Measurements from ENCODE around the gene ELAC2. TPM values are rescaled to one million over a fixed set of nuclear protein-coding genes. Genes with fewer than 3 reads are reported as not detected.

The ELAC2 gene
- total RNA-seq, 1 donor from 2014 or later: 85.8 TPM

- DNase-seq (ENCODE audit: low read depth) (peak; percentile 34), FAIRE-seq (no peak)
- Histone ChIP-seq H3K36me3 (ENCODE audit: control insufficient read depth, insufficient read depth, low read length) (no peaks in the 10 kb centered on the region), H3K27me3 (ENCODE audit: control insufficient read depth, insufficient read depth, low read length) (no peaks in the 10 kb centered on the region), H3K4me3 (ENCODE audit: low read depth, low read length) (no peak overlapping the region)
- TF ChIP-seq, protein P1, sequence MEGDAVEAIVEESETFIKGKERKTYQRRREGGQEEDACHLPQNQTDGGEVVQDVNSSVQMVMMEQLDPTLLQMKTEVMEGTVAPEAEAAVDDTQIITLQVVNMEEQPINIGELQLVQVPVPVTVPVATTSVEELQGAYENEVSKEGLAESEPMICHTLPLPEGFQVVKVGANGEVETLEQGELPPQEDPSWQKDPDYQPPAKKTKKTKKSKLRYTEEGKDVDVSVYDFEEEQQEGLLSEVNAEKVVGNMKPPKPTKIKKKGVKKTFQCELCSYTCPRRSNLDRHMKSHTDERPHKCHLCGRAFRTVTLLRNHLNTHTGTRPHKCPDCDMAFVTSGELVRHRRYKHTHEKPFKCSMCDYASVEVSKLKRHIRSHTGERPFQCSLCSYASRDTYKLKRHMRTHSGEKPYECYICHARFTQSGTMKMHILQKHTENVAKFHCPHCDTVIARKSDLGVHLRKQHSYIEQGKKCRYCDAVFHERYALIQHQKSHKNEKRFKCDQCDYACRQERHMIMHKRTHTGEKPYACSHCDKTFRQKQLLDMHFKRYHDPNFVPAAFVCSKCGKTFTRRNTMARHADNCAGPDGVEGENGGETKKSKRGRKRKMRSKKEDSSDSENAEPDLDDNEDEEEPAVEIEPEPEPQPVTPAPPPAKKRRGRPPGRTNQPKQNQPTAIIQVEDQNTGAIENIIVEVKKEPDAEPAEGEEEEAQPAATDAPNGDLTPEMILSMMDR (IDR thresholded peaks at IDR 0.05; ENCODE audit: insufficient read depth, low read length, severe bottlenecking): no peak
These were observed 58.4 kb downstream of the ELAC2 start for GRCh38 chr17:12959441-12959840.

GRCh38 chr17:12958786-12959185 is 59.0 kb downstream of the ELAC2 start:
- FAIRE-seq (no peak), DNase-seq (ENCODE audit: low read depth) (no peak)
- no peak overlapping the region for H3K4me3 ChIP-seq (ENCODE audit: low read depth, low read length)
- H3K27me3 ChIP-seq (ENCODE audit: control insufficient read depth, insufficient read depth, low read length): no peaks in the 10 kb centered on the region
- TF ChIP-seq, protein P1 (IDR thresholded peaks at IDR 0.05; ENCODE audit: insufficient read depth, low read length, severe bottlenecking): no peak
- no peaks in the 10 kb centered on the region for H3K36me3 ChIP-seq (ENCODE audit: control insufficient read depth, insufficient read depth, low read length)

- Histone ChIP-seq H3K4me3 (ENCODE audit: low read depth, low read length) (no peak overlapping the region), H3K36me3 (ENCODE audit: control insufficient read depth, insufficient read depth, low read length) (no peaks in the 10 kb centered on the region), H3K27me3 (ENCODE audit: control insufficient read depth, insufficient read depth, low read length) (no peaks in the 10 kb centered on the region)
- DNase-seq (ENCODE audit: low read depth) (no peak), FAIRE-seq (peak; percentile 32)
- TF ChIP-seq, protein P1 (IDR thresholded peaks at IDR 0.05; ENCODE audit: insufficient read depth, low read length, severe bottlenecking): no peak
These were observed 62.3 kb downstream of the ELAC2 start for GRCh38 chr17:12955521-12955920.

DNA sequence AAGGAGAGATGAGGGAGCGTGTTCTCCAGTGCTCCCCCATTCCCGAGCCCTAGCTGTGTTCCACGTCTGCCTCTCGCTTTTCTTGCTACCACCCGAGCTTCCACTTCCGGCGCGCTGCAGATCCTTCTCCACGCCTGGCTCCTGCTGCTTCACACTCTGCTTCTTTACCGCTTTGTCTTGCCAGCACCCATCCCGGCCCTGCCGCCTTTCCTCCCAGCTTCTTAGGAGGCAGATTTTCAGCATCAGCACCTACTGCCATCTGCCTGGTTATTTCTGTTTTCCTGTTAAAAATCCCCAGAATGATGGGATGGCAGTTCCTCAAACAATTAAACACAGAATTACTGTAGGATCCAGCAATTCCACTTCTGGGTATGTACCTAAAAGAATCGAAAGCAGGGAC is 64.7 kb downstream of the ELAC2 start:
- no peak overlapping the region for H3K4me3 ChIP-seq (ENCODE audit: low read depth, low read length)
- no peaks in the 10 kb centered on the region for H3K36me3 ChIP-seq (ENCODE audit: control insufficient read depth, insufficient read depth, low read length)
- TF ChIP-seq, protein P1 (IDR thresholded peaks at IDR 0.05; ENCODE audit: insufficient read depth, low read length, severe bottlenecking): no peak
- DNase-seq (ENCODE audit: low read depth) (no peak), FAIRE-seq (no peak)
- no peaks in the 10 kb centered on the region for H3K27me3 ChIP-seq (ENCODE audit: control insufficient read depth, insufficient read depth, low read length)

DNA sequence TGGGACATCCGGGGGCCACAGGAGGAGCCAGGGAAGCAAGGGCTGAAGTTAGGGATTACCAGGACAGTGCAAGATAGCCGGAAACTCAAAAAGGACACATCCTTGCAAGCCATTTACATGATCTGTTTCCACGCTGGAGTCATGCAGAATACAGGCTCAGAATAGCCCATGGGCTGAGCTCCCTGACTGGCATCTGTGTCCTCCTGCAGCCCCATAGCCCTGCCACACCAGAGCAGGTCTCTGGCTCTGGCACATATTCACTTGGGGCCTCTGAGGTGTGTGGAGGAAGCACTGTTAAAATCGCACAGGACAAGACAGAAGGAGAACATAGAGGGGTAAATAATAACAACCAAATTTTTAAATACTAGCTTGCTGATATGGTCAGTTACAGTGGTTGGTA is 65.8 kb downstream of the ELAC2 start:
- H3K4me3 ChIP-seq (ENCODE audit: low read depth, low read length): no peak overlapping the region
- no peak for DNase-seq (ENCODE audit: low read depth)
- TF ChIP-seq, protein P1 (IDR thresholded peaks at IDR 0.05; ENCODE audit: insufficient read depth, low read length, severe bottlenecking): no peak
- no peaks in the 10 kb centered on the region for H3K36me3 ChIP-seq (ENCODE audit: control insufficient read depth, insufficient read depth, low read length)
- no peaks in the 10 kb centered on the region for H3K27me3 ChIP-seq (ENCODE audit: control insufficient read depth, insufficient read depth, low read length)
- no peak for FAIRE-seq

DNA sequence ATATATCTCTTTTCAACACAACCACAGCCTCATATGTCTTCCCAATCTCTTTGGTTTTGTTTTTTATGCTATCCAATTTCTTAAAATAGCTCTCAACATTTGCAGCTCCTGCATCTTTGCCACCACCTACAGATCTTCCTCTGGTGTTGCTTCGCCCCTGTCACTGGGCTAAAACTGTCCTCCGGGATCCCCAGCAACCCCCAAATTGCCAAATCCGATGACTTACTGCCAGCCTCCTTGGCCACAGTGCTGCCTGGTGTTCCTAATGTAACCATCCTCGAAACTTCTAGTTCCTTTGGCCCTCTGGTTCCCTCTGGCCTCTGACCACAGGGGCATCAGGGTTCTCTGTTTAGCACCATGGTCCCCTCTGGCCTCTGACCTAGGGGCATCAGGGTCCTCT is 70.8 kb downstream of the ELAC2 start:
- Histone ChIP-seq H3K4me3 (ENCODE audit: low read depth, low read length) (no peak overlapping the region), H3K36me3 (ENCODE audit: control insufficient read depth, insufficient read depth, low read length) (no peaks in the 10 kb centered on the region), H3K27me3 (ENCODE audit: control insufficient read depth, insufficient read depth, low read length) (no peaks in the 10 kb centered on the region)
- FAIRE-seq (no peak), DNase-seq (ENCODE audit: low read depth) (no peak)
- TF ChIP-seq, protein P1 (IDR thresholded peaks at IDR 0.05; ENCODE audit: insufficient read depth, low read length, severe bottlenecking): no peak

Measured in bronchial epithelial cell (primary cell).